HG02884 (cell line): ENCODE data around the gene PPP1R14B.
A peak's percentile ranks its signal among the peaks of the same experiment; 100 is the strongest.

ENCODE experiments used
- ATAC-seq: cut with Tn5 transposase; IDR thresholded peaks from one replicate; pipeline ENCODE4 v1.9.1; 2021; ENCODE audit warnings: mild to moderate bottlenecking, moderate library complexity; ENCODE audit not compliant: unreplicated experiment

Gene PPP1R14B

DNA sequence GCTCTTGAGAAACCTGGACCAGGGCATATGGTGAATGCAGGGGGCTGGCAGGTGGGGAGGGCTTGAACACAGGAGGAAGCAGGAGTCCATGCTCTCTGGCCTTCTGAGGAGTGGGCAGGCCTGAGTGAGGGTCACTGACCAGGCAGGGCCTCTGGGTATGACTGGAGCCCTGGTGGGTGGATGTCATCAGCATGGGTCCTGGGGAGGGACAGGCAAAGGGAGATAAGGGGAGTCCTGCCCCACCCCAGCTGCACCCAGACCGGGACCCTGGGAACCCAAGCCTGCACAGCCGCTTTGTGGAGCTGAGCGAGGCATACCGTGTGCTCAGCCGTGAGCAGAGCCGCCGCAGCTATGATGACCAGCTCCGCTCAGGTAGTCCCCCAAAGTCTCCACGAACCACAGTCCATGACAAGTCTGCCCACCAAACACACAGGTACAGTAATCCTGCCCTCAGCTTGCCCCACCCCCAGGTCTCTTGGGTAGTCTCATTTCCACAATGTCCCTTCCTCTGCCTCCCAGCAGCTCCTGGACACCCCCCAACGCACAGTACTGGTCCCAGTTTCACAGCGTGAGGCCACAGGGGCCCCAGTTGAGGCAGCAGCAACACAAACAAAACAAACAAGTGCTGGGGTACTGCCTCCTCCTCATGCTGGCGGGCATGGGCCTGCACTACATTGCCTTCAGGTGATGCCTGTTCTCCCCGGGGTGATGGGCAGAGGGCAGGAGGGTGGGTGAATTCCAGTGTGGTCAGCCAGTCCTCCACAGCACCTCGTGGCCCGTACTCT is 14.4 kb downstream of the PPP1R14B start:
- no peak for ATAC-seq

DNA sequence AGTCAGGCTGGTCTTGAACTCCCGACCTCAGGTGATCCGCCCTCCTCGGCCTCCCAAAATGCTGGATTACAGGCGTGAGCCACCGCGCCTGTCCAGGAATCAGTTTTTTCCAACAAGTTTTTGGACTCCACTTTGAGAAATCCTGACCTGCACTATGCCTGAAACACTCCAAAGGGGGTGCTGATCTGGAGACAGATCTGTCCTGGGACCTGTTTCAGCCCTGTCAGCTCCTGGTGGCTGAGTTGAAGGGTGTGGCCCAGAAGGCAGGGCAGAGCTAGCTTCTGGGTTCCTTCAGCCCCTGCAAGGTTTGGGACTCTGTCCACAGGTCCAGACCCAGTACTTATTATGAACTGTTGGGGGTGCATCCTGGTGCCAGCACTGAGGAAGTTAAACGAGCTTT is 15.2 kb downstream of the PPP1R14B start:
- no peak for ATAC-seq

- no peak for ATAC-seq
These were observed 15.8 kb downstream of the PPP1R14B start for GRCh38 chr11:64230985-64231365.

- peak; percentile 38 for ATAC-seq
These were observed 16.4 kb downstream of the PPP1R14B start, which contains the start of gene DNAJC4 for GRCh38 chr11:64230171-64230984. Gene DNAJC4 (plus strand): TSS chr11:64230548. CDS start chr11:64230855, 307 bp downstream.

- ATAC-seq, result no peak
These were observed 17.0 kb downstream of the PPP1R14B start for GRCh38 chr11:64229744-64230170.

GRCh38 chr11:64229090-64229743 is 17.5 kb downstream of the PPP1R14B start:
- ATAC-seq, result no peak

GRCh38 chr11:64227405-64227956 is 19.3 kb downstream of the PPP1R14B start:
- ATAC-seq, result no peak

- ATAC-seq, result no peak
These were observed 20.2 kb downstream of the PPP1R14B start for GRCh38 chr11:64226507-64227051.

- no peak for ATAC-seq
These were observed 20.9 kb downstream of the PPP1R14B start, which contains the start of the genes NUDT22 and TRPT1 for GRCh38 chr11:64225608-64226506. Gene NUDT22 (plus strand): TSS chr11:64226274. CDS start chr11:64226653, 379 bp downstream. Gene TRPT1 (minus strand): TSS chr11:64226186. CDS start chr11:64225860, 326 bp downstream.

- ATAC-seq, result no peak
These were observed 21.7 kb downstream of the PPP1R14B start for GRCh38 chr11:64224891-64225607.

DNA sequence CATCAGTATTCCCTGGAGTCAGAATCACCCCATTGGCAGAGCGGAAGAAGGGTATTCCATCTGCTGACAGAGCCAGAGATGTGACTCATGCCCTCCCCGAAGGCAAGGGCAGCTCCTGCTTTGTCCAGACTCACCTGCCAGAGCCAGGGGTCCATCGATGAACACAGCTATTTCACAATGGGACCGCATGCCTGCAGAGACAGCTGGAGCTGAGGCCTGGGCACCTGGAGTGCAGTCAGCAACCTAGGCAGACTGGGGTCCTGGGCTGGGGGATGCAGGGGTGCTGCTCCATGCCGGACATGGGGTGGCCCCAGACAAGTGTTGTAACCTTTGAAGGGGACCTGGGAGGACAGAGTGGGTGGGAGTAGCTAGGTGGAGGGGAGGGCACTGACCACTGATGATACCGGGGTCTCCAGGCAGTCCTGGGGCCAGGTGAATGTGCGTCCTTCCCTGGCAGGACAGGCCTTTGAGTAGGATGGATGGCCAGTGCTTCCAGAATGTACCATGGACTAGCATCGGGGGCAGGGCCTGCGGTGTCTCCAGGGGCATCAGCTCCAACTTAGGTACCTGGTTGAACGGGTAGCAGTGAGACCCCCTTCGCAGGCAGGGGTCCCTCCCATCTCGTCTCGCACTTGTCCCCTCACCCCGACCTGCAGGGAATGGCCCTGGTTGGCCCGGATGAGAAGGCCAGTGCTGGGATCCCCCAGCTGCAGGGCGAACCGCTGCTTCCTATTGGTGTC is 22.4 kb downstream of the PPP1R14B start:
- ATAC-seq, result no peak

DNA sequence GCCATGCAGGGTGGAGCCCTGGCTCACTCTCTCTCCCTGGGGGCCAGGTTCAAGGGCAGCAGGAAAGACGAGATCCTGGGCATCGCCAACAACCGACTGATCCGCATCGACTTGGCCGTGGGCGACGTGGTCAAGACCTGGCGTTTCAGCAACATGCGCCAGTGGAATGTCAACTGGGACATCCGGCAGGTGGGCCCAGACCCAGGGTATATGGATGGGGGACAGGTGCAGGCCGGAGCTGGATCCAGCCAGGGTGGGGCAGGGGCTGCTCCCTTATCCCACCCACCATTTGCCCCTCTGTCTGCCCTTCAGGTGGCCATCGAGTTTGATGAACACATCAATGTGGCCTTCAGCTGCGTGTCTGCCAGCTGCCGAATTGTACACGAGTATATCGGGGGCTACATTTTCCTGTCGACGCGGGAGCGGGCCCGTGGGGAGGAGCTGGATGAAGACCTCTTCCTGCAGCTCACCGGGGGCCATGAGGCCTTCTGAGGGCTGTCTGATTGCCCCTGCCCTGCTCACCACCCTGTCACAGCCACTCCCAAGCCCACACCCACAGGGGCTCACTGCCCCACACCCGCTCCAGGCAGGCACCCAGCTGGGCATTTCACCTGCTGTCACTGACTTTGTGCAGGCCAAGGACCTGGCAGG is 23.6 kb downstream of the PPP1R14B start:
- ATAC-seq, result no peak

GRCh38 chr11:64222651-64223000 is 24.1 kb downstream of the PPP1R14B start:
- no peak for ATAC-seq

DNA sequence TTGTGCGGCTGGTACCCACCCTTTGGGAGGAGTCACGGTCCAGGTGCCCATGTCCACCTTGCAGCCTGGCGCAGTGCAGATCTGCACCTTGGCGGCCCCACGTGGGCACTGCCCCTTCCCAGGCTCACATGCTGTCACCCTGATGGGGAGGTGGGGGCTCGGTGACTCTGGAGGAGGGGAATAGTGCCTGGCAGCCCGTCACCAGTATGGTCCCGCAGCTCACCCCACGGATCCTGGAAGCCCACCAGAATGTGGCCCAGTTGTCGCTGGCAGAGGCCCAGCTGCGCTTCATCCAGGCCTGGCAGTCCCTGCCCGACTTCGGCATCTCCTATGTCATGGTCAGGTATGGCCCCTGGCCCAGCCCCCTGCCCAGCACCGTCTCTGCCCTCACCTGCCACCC is 25.9 kb downstream of the PPP1R14B start:
- ATAC-seq, result no peak

- ATAC-seq, result no peak
These were observed 26.5 kb downstream of the PPP1R14B start for GRCh38 chr11:64220271-64220670.

DNA sequence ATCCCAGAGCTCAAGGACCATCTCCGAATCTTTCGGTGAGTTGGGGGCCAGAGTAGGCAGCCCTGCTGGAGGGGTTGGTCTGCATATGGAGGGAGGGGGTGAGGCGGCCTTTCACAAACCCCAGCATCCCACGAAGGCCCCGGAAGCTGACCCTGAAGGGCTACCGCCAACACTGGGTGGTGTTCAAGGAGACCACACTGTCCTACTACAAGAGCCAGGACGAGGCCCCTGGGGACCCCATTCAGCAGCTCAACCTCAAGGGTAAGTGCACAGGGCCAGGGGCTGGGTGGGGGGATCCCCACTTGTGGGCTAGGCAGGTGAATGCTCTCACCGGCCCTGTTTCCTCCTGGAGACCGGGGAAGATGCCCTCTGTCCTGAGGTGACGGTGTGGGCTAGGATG is 27.0 kb downstream of the PPP1R14B start:
- ATAC-seq, result no peak

DNA sequence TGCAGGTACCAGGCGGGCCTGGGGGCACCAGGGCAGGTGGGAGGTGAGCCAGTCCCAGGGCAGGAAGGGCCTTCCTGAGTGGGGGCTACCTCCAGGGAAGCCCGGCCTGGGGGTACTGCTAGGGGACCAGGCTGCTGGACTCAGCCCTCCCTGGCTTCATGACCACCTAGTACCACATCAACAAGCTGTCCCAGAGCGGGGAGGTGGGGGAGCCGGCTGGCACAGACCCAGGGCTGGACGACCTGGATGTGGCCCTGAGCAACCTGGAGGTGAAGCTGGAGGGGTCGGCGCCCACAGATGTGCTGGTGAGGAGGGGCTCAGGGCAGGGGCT is 27.4 kb downstream of the PPP1R14B start:
- no peak for ATAC-seq
